Breast epithelium (tissue), 4 donors: ENCODE results near the gene NDUFA7. TPM values are rescaled to one million over a fixed set of nuclear protein-coding genes. Genes with fewer than 3 reads are reported as not detected.
A peak's percentile ranks its signal among the peaks of the same experiment; 100 is the strongest.

Experiments used
- DNase-seq, 2 donors: peaks; one replicate each; pipeline ENCODE4 v3.0.0-alpha.2; 2019; ENCODE audit warnings: low spot score in 2 of 2
- H3K27ac ChIP-seq, 2 donors: fragments of 200-600 bp; sonication (generic) in 1 of 2; one replicate each; pipeline ENCODE4 v1.5.1; 2016 to 2019; ENCODE audit warnings: mild to moderate bottlenecking in 1 of 2
- H3K27me3 ChIP-seq, 2 donors: fragments of 200-600 bp; sonication (generic) in 1 of 2; one replicate each; pipeline versions ENCODE4 v1.5.1 to v1.6.0; 2017 to 2019; ENCODE audit warnings: control low read depth in 1 of 2, mild to moderate bottlenecking in 1 of 2
- H3K36me3 ChIP-seq: fragments of 200-600 bp; one replicate; pipeline ENCODE4 v1.5.1; 2019
- H3K4me1 ChIP-seq, 2 donors: fragments of 200-600 bp; sonication (generic); one replicate each; pipeline ENCODE4 v1.5.1; 2016 to 2019; ENCODE audit warnings: control low read depth in 1 of 2
- H3K4me3 ChIP-seq, 3 donors: fragments of 200-600 bp; sonication (generic); 1 replicate in 2 of 3; 2 replicates in 1 of 3; pipeline ENCODE4 v1.5.1; 2016 to 2019; ENCODE audit warnings: mild to moderate bottlenecking in 3 of 3, moderate library complexity in 2 of 3
- H3K9me3 ChIP-seq, 2 donors: fragments of 200-600 bp; sonication (generic) in 1 of 2; one replicate each; pipeline ENCODE4 v1.5.1; 2016 to 2019; ENCODE audit warnings: control low read depth in 1 of 2
- POLR2A ChIP-seq: fragments of 450-650 bp; IDR thresholded peaks from one replicate; pipeline ENCODE4 v1.6.1; 2016; ENCODE audit warnings: antibody characterized with exemption, mild to moderate bottlenecking, moderate library complexity
- POLR2AphosphoS5 ChIP-seq, 3 donors: sonication (generic); formaldehyde crosslinking; IDR thresholded peaks; one replicate each; pipeline ENCODE4 v1.6.1; 2017; ENCODE audit warnings: antibody characterized with exemption in 3 of 3
- intact Hi-C: fragments of 100-400 bp; cut with DNase I; formaldehyde crosslinking; loops from one replicate; pipeline ENCODE4 v1.15.1; 2023; ENCODE audit warnings: low total_unique reads
- total RNA-seq, 3 donors: library from RNA; depleted of rRNA; stranded (reverse); fragments of >200 nt; gene quantifications; one replicate each; pipeline ENCODE4 v1.1.0, GENCODE V29; 2016
- TF ChIP-seq, protein P1 (sequence below), 3 donors: fragments of 450-650 bp; IDR thresholded peaks; one replicate each; pipeline ENCODE4 v1.5.1; 2016 to 2017; ENCODE audit warnings: antibody characterized with exemption in 3 of 3, mild to moderate bottlenecking in 3 of 3, moderate library complexity in 3 of 3

The NDUFA7 gene
- total RNA-seq, 3 donors from 2014 or later, result 23.2 to 27.5 (median 25.8) TPM

- intact Hi-C loops, result no loop called here
- TF ChIP-seq POLR2AphosphoS5 (IDR thresholded peaks at IDR 0.05), result no peak
- TF ChIP-seq POLR2A, result no peak
- TF ChIP-seq, protein P1, sequence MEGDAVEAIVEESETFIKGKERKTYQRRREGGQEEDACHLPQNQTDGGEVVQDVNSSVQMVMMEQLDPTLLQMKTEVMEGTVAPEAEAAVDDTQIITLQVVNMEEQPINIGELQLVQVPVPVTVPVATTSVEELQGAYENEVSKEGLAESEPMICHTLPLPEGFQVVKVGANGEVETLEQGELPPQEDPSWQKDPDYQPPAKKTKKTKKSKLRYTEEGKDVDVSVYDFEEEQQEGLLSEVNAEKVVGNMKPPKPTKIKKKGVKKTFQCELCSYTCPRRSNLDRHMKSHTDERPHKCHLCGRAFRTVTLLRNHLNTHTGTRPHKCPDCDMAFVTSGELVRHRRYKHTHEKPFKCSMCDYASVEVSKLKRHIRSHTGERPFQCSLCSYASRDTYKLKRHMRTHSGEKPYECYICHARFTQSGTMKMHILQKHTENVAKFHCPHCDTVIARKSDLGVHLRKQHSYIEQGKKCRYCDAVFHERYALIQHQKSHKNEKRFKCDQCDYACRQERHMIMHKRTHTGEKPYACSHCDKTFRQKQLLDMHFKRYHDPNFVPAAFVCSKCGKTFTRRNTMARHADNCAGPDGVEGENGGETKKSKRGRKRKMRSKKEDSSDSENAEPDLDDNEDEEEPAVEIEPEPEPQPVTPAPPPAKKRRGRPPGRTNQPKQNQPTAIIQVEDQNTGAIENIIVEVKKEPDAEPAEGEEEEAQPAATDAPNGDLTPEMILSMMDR (IDR thresholded peaks at IDR 0.05), result no peak
- no peak overlapping the region for H3K27ac ChIP-seq
- H3K4me3 ChIP-seq, result no peak overlapping the region
- no peak for DNase-seq
- H3K9me3 ChIP-seq, result no peaks in the 10 kb centered on the region
- H3K4me1 ChIP-seq, result peaks cover 4 to 7% of the 10 kb centered on the region in 2 donors
- peaks cover 10 to 22% of the 10 kb centered on the region in 2 donors for H3K27me3 ChIP-seq
- no peaks in the 10 kb centered on the region for H3K36me3 ChIP-seq
These were observed 8.8 kb upstream of the NDUFA7 start for GRCh38 chr19:8329996-8330395.

- H3K27me3 ChIP-seq, result no peaks in the 10 kb centered on the region
- no peak overlapping the region for H3K27ac ChIP-seq
- intact Hi-C loops, result no loop called here
- H3K4me1 ChIP-seq, result peaks cover 0 to 10% of the 10 kb centered on the region in 2 donors
- TF ChIP-seq POLR2A (no peak), POLR2AphosphoS5 (IDR thresholded peaks at IDR 0.05) (no peak)
- TF ChIP-seq, protein P1 (IDR thresholded peaks at IDR 0.05), result no peak
- H3K9me3 ChIP-seq, result no peaks in the 10 kb centered on the region
- DNase-seq, result no peak
- H3K36me3 ChIP-seq, result no peaks in the 10 kb centered on the region
- no peak overlapping the region for H3K4me3 ChIP-seq
These were observed 4.3 kb upstream of the NDUFA7 start for GRCh38 chr19:8325454-8325853.

GRCh38 chr19:8324186-8325050 is 3.2 kb upstream of the NDUFA7 start:
- DNase-seq, result no peak
- no peaks in the 10 kb centered on the region for H3K27me3 ChIP-seq
- H3K27ac ChIP-seq, result peak overlapping the region; percentile 21 to 52

GRCh38 chr19:8323781-8324185 is 2.6 kb upstream of the NDUFA7 start:
- H3K27me3 ChIP-seq, result no peaks in the 10 kb centered on the region
- peaks cover 0 to 14% of the 10 kb centered on the region in 2 donors for H3K4me1 ChIP-seq
- no peak for DNase-seq
- intact Hi-C loops, result no loop called here
- no peaks in the 10 kb centered on the region for H3K9me3 ChIP-seq
- no peak for TF ChIP-seq POLR2AphosphoS5 (IDR thresholded peaks at IDR 0.05)
- TF ChIP-seq POLR2A, result no peak
- TF ChIP-seq, protein P1 (IDR thresholded peaks at IDR 0.05), result no peak
- H3K36me3 ChIP-seq, result no peaks in the 10 kb centered on the region
- peak overlapping the region in 1 of 2 donors; percentile 52 for H3K27ac ChIP-seq
- no peak overlapping the region for H3K4me3 ChIP-seq

More at GRCh38 chr19:8324186-8325050, 3.2 kb upstream of the NDUFA7 start:
- Histone ChIP-seq H3K36me3 (no peaks in the 10 kb centered on the region), H3K4me3 (no peak overlapping the region), H3K4me1 (peaks cover 0 to 14% of the 10 kb centered on the region in 2 donors), H3K9me3 (no peaks in the 10 kb centered on the region)
- TF ChIP-seq, protein P1 (IDR thresholded peaks at IDR 0.05), result no peak
- TF ChIP-seq POLR2A (no peak), POLR2AphosphoS5 (IDR thresholded peaks at IDR 0.05) (peak in 1 of 3 donors; percentile 59)
- intact Hi-C loops, result no loop called here

- TF ChIP-seq POLR2A, result no peak
- TF ChIP-seq, protein P1 (IDR thresholded peaks at IDR 0.05), result no peak
- no peak for TF ChIP-seq POLR2AphosphoS5 (IDR thresholded peaks at IDR 0.05)
- peak overlapping the region; percentile 58 to 95 for H3K27ac ChIP-seq
These were observed 1.4 kb upstream of the NDUFA7 start for GRCh38 chr19:8322638-8322997.

More at GRCh38 chr19:8322638-8322997, 1.4 kb upstream of the NDUFA7 start:
- DNase-seq, result no peak
- Histone ChIP-seq H3K4me3 (peak overlapping the region; percentile 66 to 96 (median 88)), H3K27me3 (no peaks in the 10 kb centered on the region), H3K9me3 (no peaks in the 10 kb centered on the region), H3K36me3 (no peaks in the 10 kb centered on the region), H3K4me1 (peaks cover 0 to 14% of the 10 kb centered on the region in 2 donors)
- intact Hi-C loops, result no loop called here
